Sigmoid colon (tissue), 4 donors: ENCODE data around the gene CFL2.
"Not testable (repeated sequence)": the region's sequence is repeated elsewhere in the genome, so short reads cannot be mapped to it uniquely, and the experiment has no call there.

ENCODE experiments used
- CTCF ChIP-seq, 4 experiments: fragments of 450-650 bp in 3 of 4; fragments of 200-600 bp in 1 of 4; IDR thresholded peaks; one replicate each; pipeline ENCODE4 v1.5.1; 2016 to 2019; ENCODE audit warnings: antibody characterized with exemption in 4 of 4, mild to moderate bottlenecking in 3 of 4, moderate library complexity in 2 of 4
- EP300 ChIP-seq, 4 donors: sonication (generic); formaldehyde crosslinking; IDR thresholded peaks; one replicate each; pipeline ENCODE4 v1.6.1; 2017; ENCODE audit warnings: antibody characterized with exemption in 4 of 4
- POLR2AphosphoS5 ChIP-seq, 4 donors: sonication (generic); formaldehyde crosslinking; IDR thresholded peaks; one replicate each; pipeline ENCODE4 v1.6.1; 2017; ENCODE audit warnings: antibody characterized with exemption in 4 of 4

GRCh38 chr14:34740139-34740538 lies 25.7 kb upstream of the CFL2 start:
- not testable (repeated sequence) for TF ChIP-seq CTCF, POLR2AphosphoS5, EP300 (IDR thresholded peaks at IDR 0.05)
